Pancreas (tissue), 10 donors: ENCODE data around the gene LRMDA. TPM values are rescaled to one million over a fixed set of nuclear protein-coding genes. Genes with fewer than 3 reads are reported as not detected.

Experiments
- ATAC-seq, 4 donors: fragments of 200-7000 bp; cut with Tn5 transposase; one replicate each; pipeline versions ENCODE4 v1.8.0 to v1.9.1; 2020; ENCODE audit warnings: mild to moderate bottlenecking in 4 of 4, moderate library complexity in 4 of 4
- DNase-seq, 6 donors: peaks; one replicate each; pipeline ENCODE4 v3.0.0-alpha.2; 2020
- FAIRE-seq: peaks from 2 replicates; lab custom pipeline; 2012; peaks lifted over from hg19 to GRCh38; lab: Jason Lieb, UNC
- H3K27ac ChIP-seq, 4 donors: fragments of 200-600 bp; sonication (generic); 1 replicate in 3 of 4; 2 replicates in 1 of 4; pipeline versions ENCODE4 v1.5.0 to v1.8.0; 2020
- H3K27me3 ChIP-seq, 4 donors: fragments of 200-600 bp; one replicate each; pipeline ENCODE4 v1.8.0; 2021
- H3K36me3 ChIP-seq, 3 donors: fragments of 200-600 bp; sonication (generic) in 1 of 3; one replicate each; pipeline versions ENCODE4 v1.5.0 to v1.8.0; 2020 to 2021
- H3K4me1 ChIP-seq, 3 donors: fragments of 200-600 bp; one replicate each; pipeline ENCODE4 v1.8.0; 2021
- H3K4me3 ChIP-seq, 4 donors: fragments of 200-600 bp; sonication (generic) in 2 of 4; one replicate each; pipeline versions ENCODE4 v1.5.0 to v1.8.0; 2020 to 2021
- H3K9me3 ChIP-seq, 4 donors: fragments of 200-600 bp; one replicate each; pipeline ENCODE4 v1.8.0; 2021
- WGBS, 2 donors: extraction: QIAGEN DNeasy Blood & Tissue Kit; methylation state at CpG; one replicate each; pipeline ENCODE4 v1.1.7; 2013; 5-methylcytosine and 5-hydroxymethylcytosine counted together
- intact Hi-C, 3 donors: fragments of 100-400 bp; cut with DNase I; formaldehyde crosslinking; loops; one replicate each; pipeline versions ENCODE4 v1.11.1 to v1.14.2; 2022
- polyA plus RNA-seq, 2 donors: library from polyadenylated mRNA; stranded (reverse); fragments of 200-250 nt; gene quantifications; one replicate each; pipeline ENCODE4 v1.2.3, GENCODE V29; 2013
- total RNA-seq, 6 donors: library from RNA; stranded (reverse); fragmentation: NEBNext Ultra II Directional in 4 of 6; extraction: Animal tissue kit (Norgen Biotek cat#: 25700) in 4 of 6; gene quantifications; one replicate each; pipeline versions ENCODE4 v1.2.1 to v1.2.4, GENCODE V29; 2021 to 2023
- TF ChIP-seq, protein P1 (sequence below), 4 donors: fragments of 200-600 bp; sonication (generic) in 3 of 4; IDR thresholded peaks; one replicate each; pipeline versions ENCODE4 v1.5.0 to v1.8.0; 2021; ENCODE audit warnings: antibody characterized with exemption in 4 of 4
- donor health status: healthy with polysubstance abuse.
- donor health status: DM: no; HTN: no; CAD: no; lungs with moderate emphysema.
- donor health status: DM: no; HTN: no; CAD: no.
- donor health status: control.
- donor health status: control.
- donor health status: Bipolar disorder and iron deficiency.
- donor health status: DM: yes; HTN: yes; CAD: no.
- donor health status: DM: no; HTN: no; CAD: no.
- donor health status: DM: no; HTN: no; CAD: no.
- donor health status: DM: yes; HTN: yes; CAD: no.

Gene LRMDA
- total and polyA plus RNA-seq, 8 donors: 4.6 to 21.2 (median 13.4) TPM

- ATAC-seq: no peak
- TF ChIP-seq, protein P1, sequence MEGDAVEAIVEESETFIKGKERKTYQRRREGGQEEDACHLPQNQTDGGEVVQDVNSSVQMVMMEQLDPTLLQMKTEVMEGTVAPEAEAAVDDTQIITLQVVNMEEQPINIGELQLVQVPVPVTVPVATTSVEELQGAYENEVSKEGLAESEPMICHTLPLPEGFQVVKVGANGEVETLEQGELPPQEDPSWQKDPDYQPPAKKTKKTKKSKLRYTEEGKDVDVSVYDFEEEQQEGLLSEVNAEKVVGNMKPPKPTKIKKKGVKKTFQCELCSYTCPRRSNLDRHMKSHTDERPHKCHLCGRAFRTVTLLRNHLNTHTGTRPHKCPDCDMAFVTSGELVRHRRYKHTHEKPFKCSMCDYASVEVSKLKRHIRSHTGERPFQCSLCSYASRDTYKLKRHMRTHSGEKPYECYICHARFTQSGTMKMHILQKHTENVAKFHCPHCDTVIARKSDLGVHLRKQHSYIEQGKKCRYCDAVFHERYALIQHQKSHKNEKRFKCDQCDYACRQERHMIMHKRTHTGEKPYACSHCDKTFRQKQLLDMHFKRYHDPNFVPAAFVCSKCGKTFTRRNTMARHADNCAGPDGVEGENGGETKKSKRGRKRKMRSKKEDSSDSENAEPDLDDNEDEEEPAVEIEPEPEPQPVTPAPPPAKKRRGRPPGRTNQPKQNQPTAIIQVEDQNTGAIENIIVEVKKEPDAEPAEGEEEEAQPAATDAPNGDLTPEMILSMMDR (IDR thresholded peaks at IDR 0.05): no peak
- FAIRE-seq: no peak
- WGBS, 2 donors: 85 to 92% methylated on average over 2 of the region's 2 CpGs
- intact Hi-C loops: no loop called here
- Histone ChIP-seq H3K27me3 (no peaks in the 10 kb centered on the region), H3K36me3 (no peaks in the 10 kb centered on the region), H3K4me1 (no peaks in the 10 kb centered on the region), H3K27ac (no peak overlapping the region), H3K4me3 (no peak overlapping the region), H3K9me3 (no peaks in the 10 kb centered on the region)
- no peak for DNase-seq
Measured at GRCh38 chr10:76213876-76214275, 782.5 kb downstream of the LRMDA start.

DNA sequence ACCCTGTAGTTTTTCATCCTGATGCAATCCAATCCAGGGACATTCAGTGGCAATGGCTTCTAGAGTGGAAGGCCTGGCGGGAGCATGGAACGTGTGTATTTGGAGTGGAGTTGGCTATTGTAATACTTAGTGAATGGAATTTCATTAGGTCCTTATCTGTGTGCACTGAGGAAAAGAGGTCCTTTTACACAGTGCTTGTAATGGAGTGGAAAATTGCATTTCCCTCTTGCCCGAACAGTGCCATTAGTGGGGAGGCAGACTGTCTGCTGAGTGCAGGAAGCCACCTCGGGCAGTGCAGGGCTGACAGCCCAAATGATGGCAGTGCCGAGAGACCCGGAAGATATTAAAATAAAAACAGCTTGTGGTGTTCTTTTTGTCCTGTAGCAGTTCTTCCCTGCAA is 786.6 kb downstream of the LRMDA start:
- DNase-seq (no peak), FAIRE-seq (no peak), ATAC-seq (peak in 3 of 4 donors; percentile 13 to 76 (median 75))
- Histone ChIP-seq H3K4me3 (no peak overlapping the region), H3K4me1 (no peaks in the 10 kb centered on the region), H3K27ac (no peak overlapping the region), H3K36me3 (no peaks in the 10 kb centered on the region), H3K9me3 (no peaks in the 10 kb centered on the region), H3K27me3 (no peaks in the 10 kb centered on the region)
- TF ChIP-seq, protein P1 (IDR thresholded peaks at IDR 0.05): no peak
- 89 to 91% methylated on average over 6 of the region's 6 CpGs for WGBS, 2 donors
- intact Hi-C loops: no loop called here

DNA sequence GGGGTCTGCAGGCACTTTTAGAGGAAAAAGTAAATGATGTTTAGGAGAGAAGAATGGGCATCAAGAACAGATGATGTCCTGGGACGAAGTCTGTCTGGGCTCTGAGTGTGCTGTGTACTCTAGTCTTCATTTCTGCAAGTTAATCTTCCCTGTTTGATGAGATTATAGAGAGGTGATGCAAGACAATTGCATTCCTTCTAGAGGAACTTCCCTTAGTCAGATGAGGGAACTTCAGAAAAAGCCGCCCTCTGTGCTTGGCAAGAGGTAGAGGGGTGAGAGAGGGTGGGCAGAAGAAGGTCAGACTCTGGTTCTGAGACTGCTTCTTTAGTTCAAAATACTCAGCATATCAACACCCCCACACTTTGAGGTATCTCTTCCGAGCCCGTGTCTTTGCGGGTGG is 797.9 kb downstream of the LRMDA start:
- Histone ChIP-seq H3K9me3 (no peaks in the 10 kb centered on the region), H3K4me1 (peaks cover 0 to 5% (median 0%) of the 10 kb centered on the region in 3 donors), H3K4me3 (no peak overlapping the region), H3K27ac (no peak overlapping the region), H3K27me3 (no peaks in the 10 kb centered on the region), H3K36me3 (no peaks in the 10 kb centered on the region)
- DNase-seq (no peak), FAIRE-seq (no peak), ATAC-seq (no peak)
- intact Hi-C loops: no loop called here
- 94 to 96% methylated on average over 5 of the region's 5 CpGs for WGBS, 2 donors
- TF ChIP-seq, protein P1 (IDR thresholded peaks at IDR 0.05): no peak

DNA sequence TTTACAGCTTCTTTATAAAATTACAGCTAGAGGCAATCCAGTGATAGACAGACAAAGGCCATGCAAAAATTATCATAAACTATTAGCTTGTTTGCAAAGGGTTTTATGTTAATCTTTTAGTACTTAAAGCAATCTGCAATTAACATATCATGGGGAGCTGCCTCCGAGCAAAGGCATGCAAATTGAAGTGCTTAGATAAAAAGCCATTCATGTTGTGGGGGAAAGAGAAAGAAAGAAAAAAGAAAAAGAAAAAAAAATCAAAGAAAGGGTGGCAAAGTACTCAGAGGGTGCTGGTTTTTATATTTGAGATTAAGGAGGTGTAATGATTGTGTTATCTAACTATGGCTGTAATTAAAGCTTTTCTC is 799.5 kb downstream of the LRMDA start:
- ATAC-seq: no peak
- no peaks in the 10 kb centered on the region for H3K27me3 ChIP-seq
- 61 to 63% methylated on average over 1 of the region's 1 CpG for WGBS, 2 donors

GRCh38 chr10:76231286-76231934 is 800.0 kb downstream of the LRMDA start:
- Histone ChIP-seq H3K4me3 (no peak overlapping the region), H3K27ac (no peak overlapping the region), H3K4me1 (peaks cover 0 to 5% (median 0%) of the 10 kb centered on the region in 3 donors), H3K9me3 (no peaks in the 10 kb centered on the region), H3K27me3 (no peaks in the 10 kb centered on the region), H3K36me3 (no peaks in the 10 kb centered on the region)
- TF ChIP-seq, protein P1 (IDR thresholded peaks at IDR 0.05): no peak
- ATAC-seq (no peak), DNase-seq (no peak), FAIRE-seq (no peak)
- 36 to 43% methylated on average over 2 of the region's 2 CpGs for WGBS, 2 donors
- intact Hi-C loops: no loop called here

More for the DNA sequence above, 799.5 kb downstream of the LRMDA start:
- H3K36me3 ChIP-seq: no peaks in the 10 kb centered on the region
- H3K9me3 ChIP-seq: no peaks in the 10 kb centered on the region
- no peak overlapping the region for H3K27ac ChIP-seq
- H3K4me1 ChIP-seq: peaks cover 0 to 5% (median 0%) of the 10 kb centered on the region in 3 donors
- no peak for FAIRE-seq
- no peak overlapping the region for H3K4me3 ChIP-seq
- intact Hi-C loops: no loop called here
- no peak for DNase-seq
- TF ChIP-seq, protein P1 (IDR thresholded peaks at IDR 0.05): no peak
